ENCODE measurements around the gene TBC1D12. TPM values are rescaled to one million over a fixed set of nuclear protein-coding genes. Genes with fewer than 3 reads are reported as not detected.

Gene TBC1D12
- total RNA-seq, 1 experiment from 2014 or later = 1.6 TPM

GRCh38 chr10:94545391-94546048, 143.2 kb downstream of the TBC1D12 start, which contains the start of gene HELLS:
Gene HELLS, plus strand, starts transcription at chr10:94545788. Its CDS starts 134 bp downstream, at chr10:94545922.
- Histone ChIP-seq H3K4me1 (ENCODE audit: insufficient read depth, low read length, poor library complexity, severe bottlenecking) (peaks cover 12% of the 10 kb centered on the region), H3K27me3 (replicated peaks; ENCODE audit: insufficient read depth, low read depth, low read length, poor library complexity) (no peaks in the 10 kb centered on the region), H3K36me3 (ENCODE audit: insufficient read depth, low read length, poor library complexity, severe bottlenecking) (peaks cover 21% of the 10 kb centered on the region), H3K9me3 (ENCODE audit: low read depth, low read length, poor library complexity, severe bottlenecking) (no peaks in the 10 kb centered on the region), H3K4me3 (ENCODE audit: low read depth, low read length, poor library complexity, severe bottlenecking) (peak within 1 kb of the TSS; percentile 90), H3K27ac (ENCODE audit: low read depth, low read length, poor library complexity, severe bottlenecking) (peak within 1 kb of the TSS; percentile 90)
- BruUV-seq (replicated peaks) = no TSS peak
- peak; percentile 90 for DNase-seq (ENCODE audit: low spot score)
- TF ChIP-seq, protein P1, sequence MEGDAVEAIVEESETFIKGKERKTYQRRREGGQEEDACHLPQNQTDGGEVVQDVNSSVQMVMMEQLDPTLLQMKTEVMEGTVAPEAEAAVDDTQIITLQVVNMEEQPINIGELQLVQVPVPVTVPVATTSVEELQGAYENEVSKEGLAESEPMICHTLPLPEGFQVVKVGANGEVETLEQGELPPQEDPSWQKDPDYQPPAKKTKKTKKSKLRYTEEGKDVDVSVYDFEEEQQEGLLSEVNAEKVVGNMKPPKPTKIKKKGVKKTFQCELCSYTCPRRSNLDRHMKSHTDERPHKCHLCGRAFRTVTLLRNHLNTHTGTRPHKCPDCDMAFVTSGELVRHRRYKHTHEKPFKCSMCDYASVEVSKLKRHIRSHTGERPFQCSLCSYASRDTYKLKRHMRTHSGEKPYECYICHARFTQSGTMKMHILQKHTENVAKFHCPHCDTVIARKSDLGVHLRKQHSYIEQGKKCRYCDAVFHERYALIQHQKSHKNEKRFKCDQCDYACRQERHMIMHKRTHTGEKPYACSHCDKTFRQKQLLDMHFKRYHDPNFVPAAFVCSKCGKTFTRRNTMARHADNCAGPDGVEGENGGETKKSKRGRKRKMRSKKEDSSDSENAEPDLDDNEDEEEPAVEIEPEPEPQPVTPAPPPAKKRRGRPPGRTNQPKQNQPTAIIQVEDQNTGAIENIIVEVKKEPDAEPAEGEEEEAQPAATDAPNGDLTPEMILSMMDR (conservative IDR thresholded peaks at IDR 0.05; ENCODE audit: low read depth, low read length) = no peak
- POLR2A ChIA-PET (ENCODE audit: low non-redundant PET) = interaction anchor here (0.5 kb wide), 1 partner anchor 20 kb away, joined by 3 read pairs; no protein-coding TSS in a partner anchor
- intact Hi-C loops (cut with micrococcal nuclease; ENCODE audit: unreplicated experiment) = no loop called here
- CTCF ChIA-PET = interaction anchor here (0.5 kb wide), 1 partner anchor 1697 kb away, joined by 4 read pairs; the partner anchor contains the start of gene EXOC6

GRCh38 chr10:94546049-94546900, 143.9 kb downstream of the TBC1D12 start:
- ChIA-PET CTCF (interaction anchor here (0.5 kb wide), 1 partner anchor 1698 kb away, joined by 4 read pairs; the partner anchor contains the start of gene EXOC6), POLR2A (ENCODE audit: low non-redundant PET) (interaction anchor here (0.5 kb wide), 1 partner anchor 20 kb away, joined by 3 read pairs; no protein-coding TSS in a partner anchor)
- TSS peak; percentile 63 for BruUV-seq (replicated peaks)
- peaks cover 27% of the 10 kb centered on the region for H3K36me3 ChIP-seq (ENCODE audit: insufficient read depth, low read length, poor library complexity, severe bottlenecking)
- peak overlapping the region; percentile 90 for H3K4me3 ChIP-seq (ENCODE audit: low read depth, low read length, poor library complexity, severe bottlenecking)
- no peaks in the 10 kb centered on the region for H3K27me3 ChIP-seq (replicated peaks; ENCODE audit: insufficient read depth, low read depth, low read length, poor library complexity)
- intact Hi-C loops (cut with micrococcal nuclease; ENCODE audit: unreplicated experiment) = no loop called here
- TF ChIP-seq, protein P1 (conservative IDR thresholded peaks at IDR 0.05; ENCODE audit: low read depth, low read length) = no peak
- TF ChIP-seq EZH2 (IDR thresholded peaks at IDR 0.05; ENCODE audit: borderline replicate concordance, low read depth, low read length, poor library complexity, severe bottlenecking) = no peak
- peak; percentile 29 for DNase-seq (ENCODE audit: low spot score)
- no peaks in the 10 kb centered on the region for H3K9me3 ChIP-seq (ENCODE audit: low read depth, low read length, poor library complexity, severe bottlenecking)
- peaks cover 12% of the 10 kb centered on the region for H3K4me1 ChIP-seq (ENCODE audit: insufficient read depth, low read length, poor library complexity, severe bottlenecking)
- H3K27ac ChIP-seq (ENCODE audit: low read depth, low read length, poor library complexity, severe bottlenecking) = peak overlapping the region; percentile 90

DNA sequence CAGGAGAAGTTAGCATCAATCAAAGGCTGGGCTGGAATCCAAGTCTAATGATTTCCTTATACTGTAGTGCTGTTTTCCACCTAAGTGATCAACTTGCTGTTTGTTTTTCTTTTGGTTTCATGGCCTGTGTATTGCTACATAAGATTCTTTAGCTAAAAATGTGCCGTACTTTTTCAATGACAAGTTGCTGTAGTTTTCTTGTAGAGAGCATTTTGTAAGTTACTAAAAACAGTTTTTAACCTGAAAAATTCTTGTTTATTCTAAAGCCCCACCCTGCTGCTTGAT, 144.5 kb downstream of the TBC1D12 start:
- ChIA-PET POLR2A (ENCODE audit: low non-redundant PET) (no interaction called here), CTCF (no interaction called here)
- DNase-seq (ENCODE audit: low spot score) = no peak
- Histone ChIP-seq H3K4me3 (ENCODE audit: low read depth, low read length, poor library complexity, severe bottlenecking) (peak overlapping the region; percentile 90), H3K9me3 (ENCODE audit: low read depth, low read length, poor library complexity, severe bottlenecking) (no peaks in the 10 kb centered on the region), H3K27me3 (replicated peaks; ENCODE audit: insufficient read depth, low read depth, low read length, poor library complexity) (no peaks in the 10 kb centered on the region), H3K4me1 (ENCODE audit: insufficient read depth, low read length, poor library complexity, severe bottlenecking) (peaks cover 12% of the 10 kb centered on the region), H3K36me3 (ENCODE audit: insufficient read depth, low read length, poor library complexity, severe bottlenecking) (peaks cover 28% of the 10 kb centered on the region), H3K27ac (ENCODE audit: low read depth, low read length, poor library complexity, severe bottlenecking) (peak overlapping the region; percentile 90)
- BruUV-seq (replicated peaks) = no TSS peak
- TF ChIP-seq, protein P1 (conservative IDR thresholded peaks at IDR 0.05; ENCODE audit: low read depth, low read length) = no peak
- no peak for TF ChIP-seq EZH2 (IDR thresholded peaks at IDR 0.05; ENCODE audit: borderline replicate concordance, low read depth, low read length, poor library complexity, severe bottlenecking)
- intact Hi-C loops (cut with micrococcal nuclease; ENCODE audit: unreplicated experiment) = no loop called here

Measured in A673 (cell line).